Fibroblast of skin of scalp (primary cell): Measurements from ENCODE around the gene CALCB. TPM values are rescaled to one million over a fixed set of nuclear protein-coding genes. Genes with fewer than 3 reads are reported as not detected.
"Not testable (repeated sequence)": the region's sequence is repeated elsewhere in the genome, so short reads cannot be mapped to it uniquely, and the experiment has no call there.

Experiments
- DNase-seq: peaks from one replicate; pipeline ENCODE4 v3.0.0-alpha.2; 2013
- polyA plus RNA-seq, 2 experiments: library from polyadenylated mRNA; unstranded; fragments of 120-200 nt; gene quantifications; one replicate each; pipeline ENCODE4 v1.2.1, GENCODE V29; 2013; ENCODE audit not compliant: insufficient read length in 2 of 2

CALCB gene
- polyA plus RNA-seq (2013, experiment 1 of 2; ENCODE audit: insufficient read length) = not detected
- 0.23 TPM for polyA plus RNA-seq (2013, experiment 2 of 2; ENCODE audit: insufficient read length)

- DNase-seq = peak; percentile 12
Observed at GRCh38 chr11:15073361-15074205, at the start of gene CALCB. CALCB (plus strand) TSS chr11:15073593; CDS start chr11:15074719, 1,126 bp downstream.

- DNase-seq = no peak
Observed at GRCh38 chr11:15027011-15027410, 46.4 kb upstream of the CALCB start.

- no peak for DNase-seq
Observed at GRCh38 chr11:15027956-15028355, 45.4 kb upstream of the CALCB start.

GRCh38 chr11:15028379-15028778 lies 45.0 kb upstream of the CALCB start:
- no peak for DNase-seq

GRCh38 chr11:15031945-15032344 lies 41.4 kb upstream of the CALCB start:
- not testable (repeated sequence) for DNase-seq

- DNase-seq = no peak
Observed at GRCh38 chr11:15034687-15035267, 38.6 kb upstream of the CALCB start.

- no peak for DNase-seq
Observed at GRCh38 chr11:15035283-15035682, 38.1 kb upstream of the CALCB start.

- DNase-seq = peak; percentile 7
Observed at GRCh38 chr11:15038963-15039362, 34.4 kb upstream of the CALCB start.

GRCh38 chr11:15045209-15045608 lies 28.2 kb upstream of the CALCB start:
- no peak for DNase-seq

GRCh38 chr11:15045891-15046290 lies 27.5 kb upstream of the CALCB start:
- no peak for DNase-seq

GRCh38 chr11:15046673-15047072 lies 26.7 kb upstream of the CALCB start:
- not testable (repeated sequence) for DNase-seq

GRCh38 chr11:15048616-15049015 lies 24.8 kb upstream of the CALCB start:
- DNase-seq = no peak

- DNase-seq = peak; percentile 23
Observed at GRCh38 chr11:15053191-15053685, 20.2 kb upstream of the CALCB start.

- DNase-seq = no peak
Observed at GRCh38 chr11:15055620-15056356, 17.6 kb upstream of the CALCB start.

GRCh38 chr11:15057329-15057728 lies 16.1 kb upstream of the CALCB start:
- DNase-seq = no peak

- DNase-seq = no peak
Observed at GRCh38 chr11:15059132-15059915, 14.1 kb upstream of the CALCB start.

GRCh38 chr11:15062599-15062998 lies 10.8 kb upstream of the CALCB start:
- no peak for DNase-seq

- not testable (repeated sequence) for DNase-seq
Observed at GRCh38 chr11:15069751-15070150, 3.6 kb upstream of the CALCB start.

GRCh38 chr11:15071556-15072255 lies 1.7 kb upstream of the CALCB start:
- DNase-seq = no peak

- DNase-seq = no peak
Observed at GRCh38 chr11:15072551-15073143, 746 bp upstream of the CALCB start.
